ENCODE measurements around the gene KLHL29.

The KLHL29 gene

DNA sequence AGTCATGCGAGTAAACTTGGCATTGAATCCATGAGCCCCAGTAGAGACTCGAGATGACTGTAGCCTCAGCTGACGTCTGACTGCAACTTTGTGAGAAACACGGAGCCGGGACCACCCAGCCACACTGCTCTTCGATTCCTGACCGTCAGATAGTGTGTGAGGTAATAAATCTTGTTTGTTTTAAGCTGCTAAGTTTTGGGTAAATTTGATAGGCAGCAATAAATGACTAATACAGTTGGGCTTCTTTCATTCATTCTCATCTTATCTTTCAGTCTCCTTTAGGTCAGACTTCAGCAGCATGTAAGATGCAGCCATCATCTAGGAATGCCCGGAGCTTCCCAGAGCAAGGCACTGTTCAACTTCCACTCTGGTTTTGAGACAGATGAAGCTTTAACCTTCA lies 8.0 kb upstream of the KLHL29 start:
- H3K4ac ChIP-seq (ENCODE audit: low read length) = no peak overlapping the region
- H3K18ac ChIP-seq (ENCODE audit: low read length) = no peak overlapping the region
- H3K4me1 ChIP-seq (ENCODE audit: control insufficient read depth in 2 of 2, insufficient read depth in 1 of 2, low read depth in 1 of 2, low read length in 2 of 2) = peaks cover 0 to 2% of the 10 kb centered on the region in 2 donors
- no peaks in the 10 kb centered on the region for H3K9me3 ChIP-seq (replicated peaks in 1 of 2; ENCODE audit: control insufficient read depth in 2 of 2, insufficient read depth in 1 of 2, low read depth in 1 of 2, low read length in 2 of 2)
- H2AK5ac ChIP-seq (ENCODE audit: low read depth, low read length) = no peak overlapping the region
- H2BK5ac ChIP-seq (ENCODE audit: low read length) = no peak overlapping the region
- DNase-seq (ENCODE audit: low spot score) = no peak
- H2BK12ac ChIP-seq (ENCODE audit: low read length) = no peak overlapping the region
- no peak overlapping the region for H4K91ac ChIP-seq (ENCODE audit: low read depth, low read length, poor library complexity)
- no peak overlapping the region for H2AFZ ChIP-seq (ENCODE audit: low read length)
- H3K14ac ChIP-seq (ENCODE audit: low read length) = no peak overlapping the region
- H3K27ac ChIP-seq (replicated peaks; ENCODE audit: low read length) = no peak overlapping the region
- H3K27me3 ChIP-seq (ENCODE audit: control insufficient read depth in 3 of 3, insufficient read depth in 3 of 3, low read depth in 1 of 3, low read length in 3 of 3) = peaks cover 0 to 30% (median 0%) of the 10 kb centered on the region in 3 experiments
- no peaks in the 10 kb centered on the region for H3K79me1 ChIP-seq (ENCODE audit: low read depth, low read length)
- no peak overlapping the region for H3K4me3 ChIP-seq (ENCODE audit: low read length in 2 of 2)
- WGBS, 2 donors (ENCODE audit: extremely low coverage in 2 of 2, insufficient read length in 2 of 2, insufficient replicate concordance in 1 of 2) = no CpG with 5 or more reads among the region's 8 CpGs
- H2BK120ac ChIP-seq (ENCODE audit: low read depth, low read length) = no peak overlapping the region
- H3K36me3 ChIP-seq (replicated peaks in 1 of 2; ENCODE audit: control insufficient read depth in 2 of 2, insufficient read depth in 2 of 2, low read length in 2 of 2) = no peaks in the 10 kb centered on the region
- no peak overlapping the region for H4K8ac ChIP-seq (ENCODE audit: low read depth, low read length)
- H3K23ac ChIP-seq (ENCODE audit: low read depth, low read length, poor library complexity) = no peak overlapping the region
- no peak overlapping the region for H2BK15ac ChIP-seq (ENCODE audit: low read length)
- H3K9ac ChIP-seq (ENCODE audit: low read depth, low read length, poor library complexity) = no peak overlapping the region
- H3K4me2 ChIP-seq (ENCODE audit: insufficient read depth, low read length, poor library complexity, severe bottlenecking) = no peak overlapping the region

DNA sequence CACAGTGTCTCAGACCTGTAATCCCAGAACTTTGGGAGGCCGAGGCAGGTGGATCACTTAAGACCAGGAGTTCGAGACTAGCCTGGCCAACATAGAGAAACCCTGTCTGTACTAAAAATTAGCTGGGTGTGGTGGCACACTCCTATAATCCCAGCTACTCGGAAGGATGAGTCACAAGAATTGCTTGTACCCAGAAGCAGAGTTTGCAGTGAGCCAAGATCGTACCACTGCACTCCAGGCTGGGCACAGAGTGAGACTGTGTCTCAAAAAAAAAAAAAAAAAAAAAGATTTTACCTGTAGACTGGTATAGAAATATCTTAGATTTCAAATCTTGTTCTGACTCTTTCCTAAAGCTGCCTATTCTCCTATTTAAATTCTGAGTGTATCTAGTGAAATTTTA lies 7.2 kb upstream of the KLHL29 start:
- peaks cover 0 to 35% (median under 1%) of the 10 kb centered on the region in 3 experiments for H3K27me3 ChIP-seq (ENCODE audit: control insufficient read depth in 3 of 3, insufficient read depth in 3 of 3, low read depth in 1 of 3, low read length in 3 of 3)
- no peak overlapping the region for H2BK5ac ChIP-seq (ENCODE audit: low read length)
- no peaks in the 10 kb centered on the region for H3K36me3 ChIP-seq (replicated peaks in 1 of 2; ENCODE audit: control insufficient read depth in 2 of 2, insufficient read depth in 2 of 2, low read length in 2 of 2)
- no CpG with 5 or more reads among the region's 4 CpGs for WGBS, 2 donors (ENCODE audit: extremely low coverage in 2 of 2, insufficient read length in 2 of 2, insufficient replicate concordance in 1 of 2)
- no peak overlapping the region for H2BK15ac ChIP-seq (ENCODE audit: low read length)
- no peak overlapping the region for H3K27ac ChIP-seq (replicated peaks; ENCODE audit: low read length)
- H2AFZ ChIP-seq (ENCODE audit: low read length) = no peak overlapping the region
- H3K23ac ChIP-seq (ENCODE audit: low read depth, low read length, poor library complexity) = no peak overlapping the region
- H3K4me1 ChIP-seq (ENCODE audit: control insufficient read depth in 2 of 2, insufficient read depth in 1 of 2, low read depth in 1 of 2, low read length in 2 of 2) = peaks cover 0 to 2% of the 10 kb centered on the region in 2 donors
- H3K4me3 ChIP-seq (ENCODE audit: low read length in 2 of 2) = no peak overlapping the region
- H3K18ac ChIP-seq (ENCODE audit: low read length) = no peak overlapping the region
- H3K9ac ChIP-seq (ENCODE audit: low read depth, low read length, poor library complexity) = no peak overlapping the region
- no peak for DNase-seq (ENCODE audit: low spot score)
- H3K4ac ChIP-seq (ENCODE audit: low read length) = no peak overlapping the region
- no peak overlapping the region for H3K4me2 ChIP-seq (ENCODE audit: insufficient read depth, low read length, poor library complexity, severe bottlenecking)
- H3K9me3 ChIP-seq (replicated peaks in 1 of 2; ENCODE audit: control insufficient read depth in 2 of 2, insufficient read depth in 1 of 2, low read depth in 1 of 2, low read length in 2 of 2) = no peaks in the 10 kb centered on the region
- H2AK5ac ChIP-seq (ENCODE audit: low read depth, low read length) = no peak overlapping the region
- no peak overlapping the region for H4K8ac ChIP-seq (ENCODE audit: low read depth, low read length)
- no peak overlapping the region for H4K91ac ChIP-seq (ENCODE audit: low read depth, low read length, poor library complexity)
- H2BK120ac ChIP-seq (ENCODE audit: low read depth, low read length) = no peak overlapping the region
- no peaks in the 10 kb centered on the region for H3K79me1 ChIP-seq (ENCODE audit: low read depth, low read length)
- no peak overlapping the region for H3K14ac ChIP-seq (ENCODE audit: low read length)
- no peak overlapping the region for H2BK12ac ChIP-seq (ENCODE audit: low read length)

DNA sequence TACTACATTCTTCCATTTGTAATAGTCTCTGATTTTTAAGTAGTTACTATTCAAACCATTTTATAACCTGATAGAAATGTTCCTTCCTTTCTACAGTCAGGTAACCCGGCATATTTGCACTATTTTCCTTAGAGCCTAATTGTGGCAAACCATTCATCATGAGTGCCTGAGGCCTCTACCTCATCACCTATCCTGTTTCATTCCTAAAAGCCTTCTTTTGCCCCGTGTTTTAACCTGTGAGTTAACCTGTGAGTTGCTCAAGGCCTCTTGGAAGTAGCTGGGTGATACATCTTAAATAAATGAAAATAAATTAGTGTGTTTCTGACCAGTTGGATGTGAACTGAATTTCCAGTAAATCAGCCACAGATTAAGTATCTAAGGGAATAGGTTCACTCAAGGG lies 6.5 kb upstream of the KLHL29 start:
- Histone ChIP-seq H3K4me3 (ENCODE audit: low read length in 2 of 2) (no peak overlapping the region), H3K9ac (ENCODE audit: low read depth, low read length, poor library complexity) (no peak overlapping the region), H3K27me3 (ENCODE audit: control insufficient read depth in 3 of 3, insufficient read depth in 3 of 3, low read depth in 1 of 3, low read length in 3 of 3) (peaks cover 0 to 35% (median 5%) of the 10 kb centered on the region in 3 experiments), H3K4me2 (ENCODE audit: insufficient read depth, low read length, poor library complexity, severe bottlenecking) (no peak overlapping the region), H3K27ac (replicated peaks; ENCODE audit: low read length) (no peak overlapping the region), H4K91ac (ENCODE audit: low read depth, low read length, poor library complexity) (no peak overlapping the region), H2BK15ac (ENCODE audit: low read length) (no peak overlapping the region), H3K4ac (ENCODE audit: low read length) (no peak overlapping the region), H2BK12ac (ENCODE audit: low read length) (no peak overlapping the region), H2BK120ac (ENCODE audit: low read depth, low read length) (no peak overlapping the region), H3K23ac (ENCODE audit: low read depth, low read length, poor library complexity) (no peak overlapping the region), H3K36me3 (replicated peaks in 1 of 2; ENCODE audit: control insufficient read depth in 2 of 2, insufficient read depth in 2 of 2, low read length in 2 of 2) (no peaks in the 10 kb centered on the region), H3K4me1 (ENCODE audit: control insufficient read depth in 2 of 2, insufficient read depth in 1 of 2, low read depth in 1 of 2, low read length in 2 of 2) (peaks cover 0 to 2% of the 10 kb centered on the region in 2 donors), H2AFZ (ENCODE audit: low read length) (no peak overlapping the region), H4K8ac (ENCODE audit: low read depth, low read length) (no peak overlapping the region), H2BK5ac (ENCODE audit: low read length) (no peak overlapping the region), H2AK5ac (ENCODE audit: low read depth, low read length) (no peak overlapping the region), H3K9me3 (replicated peaks in 1 of 2; ENCODE audit: control insufficient read depth in 2 of 2, insufficient read depth in 1 of 2, low read depth in 1 of 2, low read length in 2 of 2) (no peaks in the 10 kb centered on the region), H3K18ac (ENCODE audit: low read length) (no peak overlapping the region), H3K14ac (ENCODE audit: low read length) (no peak overlapping the region), H3K79me1 (ENCODE audit: low read depth, low read length) (no peaks in the 10 kb centered on the region)
- no peak for DNase-seq (ENCODE audit: low spot score)
- WGBS, 2 donors (ENCODE audit: extremely low coverage in 2 of 2, insufficient read length in 2 of 2, insufficient replicate concordance in 1 of 2) = no CpG with 5 or more reads among the region's 2 CpGs

DNA sequence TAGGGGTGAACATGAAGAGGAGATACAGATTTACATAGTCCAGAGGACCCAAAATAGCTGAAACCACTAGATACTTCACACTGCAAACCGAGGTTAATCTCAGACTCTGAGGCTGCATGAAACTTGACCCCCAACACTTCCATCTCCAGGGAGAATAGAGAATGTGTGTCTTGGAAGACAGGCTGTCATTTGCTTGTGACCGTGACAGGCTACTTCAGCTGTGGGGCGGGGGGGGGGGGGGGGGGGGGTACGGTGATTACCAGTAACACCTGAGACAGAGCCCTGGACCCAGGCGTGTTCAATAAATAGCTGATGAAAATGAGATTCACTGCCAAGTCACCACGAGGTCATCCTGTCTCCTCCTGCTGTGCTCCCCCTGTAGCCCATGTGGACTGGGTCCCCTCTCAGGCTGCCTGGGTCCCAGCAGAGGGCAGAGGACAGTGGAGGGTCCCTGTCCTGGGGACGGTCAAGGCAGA lies 5.7 kb upstream of the KLHL29 start:
- H3K79me1 ChIP-seq (ENCODE audit: low read depth, low read length) = no peaks in the 10 kb centered on the region
- no peak overlapping the region for H3K27ac ChIP-seq (replicated peaks; ENCODE audit: low read length)
- no peak overlapping the region for H3K4me2 ChIP-seq (ENCODE audit: insufficient read depth, low read length, poor library complexity, severe bottlenecking)
- H3K14ac ChIP-seq (ENCODE audit: low read length) = no peak overlapping the region
- no peak overlapping the region for H2BK15ac ChIP-seq (ENCODE audit: low read length)
- no peak overlapping the region for H2AFZ ChIP-seq (ENCODE audit: low read length)
- no peak overlapping the region for H3K23ac ChIP-seq (ENCODE audit: low read depth, low read length, poor library complexity)
- peaks cover 0 to 39% (median 6%) of the 10 kb centered on the region in 3 experiments for H3K27me3 ChIP-seq (ENCODE audit: control insufficient read depth in 3 of 3, insufficient read depth in 3 of 3, low read depth in 1 of 3, low read length in 3 of 3)
- no peak overlapping the region for H2BK120ac ChIP-seq (ENCODE audit: low read depth, low read length)
- no peaks in the 10 kb centered on the region for H3K36me3 ChIP-seq (replicated peaks in 1 of 2; ENCODE audit: control insufficient read depth in 2 of 2, insufficient read depth in 2 of 2, low read length in 2 of 2)
- no CpG with 5 or more reads among the region's 7 CpGs for WGBS, 2 donors (ENCODE audit: extremely low coverage in 2 of 2, insufficient read length in 2 of 2, insufficient replicate concordance in 1 of 2)
- DNase-seq (ENCODE audit: low spot score) = no peak
- no peak overlapping the region for H3K9ac ChIP-seq (ENCODE audit: low read depth, low read length, poor library complexity)
- no peak overlapping the region for H4K91ac ChIP-seq (ENCODE audit: low read depth, low read length, poor library complexity)
- H3K4me1 ChIP-seq (ENCODE audit: control insufficient read depth in 2 of 2, insufficient read depth in 1 of 2, low read depth in 1 of 2, low read length in 2 of 2) = peaks cover 0 to 2% of the 10 kb centered on the region in 2 donors
- H2AK5ac ChIP-seq (ENCODE audit: low read depth, low read length) = no peak overlapping the region
- H3K4ac ChIP-seq (ENCODE audit: low read length) = no peak overlapping the region
- no peak overlapping the region for H3K4me3 ChIP-seq (ENCODE audit: low read length in 2 of 2)
- no peak overlapping the region for H3K18ac ChIP-seq (ENCODE audit: low read length)
- no peaks in the 10 kb centered on the region for H3K9me3 ChIP-seq (replicated peaks in 1 of 2; ENCODE audit: control insufficient read depth in 2 of 2, insufficient read depth in 1 of 2, low read depth in 1 of 2, low read length in 2 of 2)
- H2BK5ac ChIP-seq (ENCODE audit: low read length) = no peak overlapping the region
- no peak overlapping the region for H2BK12ac ChIP-seq (ENCODE audit: low read length)
- no peak overlapping the region for H4K8ac ChIP-seq (ENCODE audit: low read depth, low read length)
